ENCODE results near the gene PRSS12.

PRSS12 gene

GRCh38 chr4:118326585-118326984 is 26.2 kb downstream of the PRSS12 start:
- no peak overlapping the region for H3K4me3 ChIP-seq (ENCODE audit: low read depth, low read length)
- DNase-seq (ENCODE audit: low read depth, low spot score), result no peak
- POLR2A ChIA-PET, result no interaction called here
- CTCF ChIA-PET, result interaction anchor here (1.1 kb wide), 1 partner anchor 26 kb away, joined by 4 read pairs; the partner anchor contains the start of gene PRSS12
- no peak for TF ChIP-seq CTCF (IDR thresholded peaks at IDR 0.05; ENCODE audit: insufficient read depth, low read length, missing control alignments)

- no peak for DNase-seq (ENCODE audit: low read depth, low spot score)
- ChIA-PET POLR2A (no interaction called here), CTCF (interaction anchor here (1.1 to 1.8 kb wide), 2 partner anchors 28 to 30 kb away, joined by 3 to 11 read pairs; partner anchors contain the start of gene PRSS12)
- no peak for TF ChIP-seq CTCF (IDR thresholded peaks at IDR 0.05; ENCODE audit: insufficient read depth, low read length, missing control alignments)
- H3K4me3 ChIP-seq (ENCODE audit: low read depth, low read length), result no peak overlapping the region
These were observed 27.4 kb downstream of the PRSS12 start for GRCh38 chr4:118325431-118325830.

- CTCF ChIA-PET, result interaction anchor here (0.8 kb wide), 1 partner anchor 30 kb away, joined by 4 read pairs; the partner anchor contains the start of gene PRSS12
- POLR2A ChIA-PET, result no interaction called here
- no peak for TF ChIP-seq CTCF (IDR thresholded peaks at IDR 0.05; ENCODE audit: insufficient read depth, low read length, missing control alignments)
- H3K4me3 ChIP-seq (ENCODE audit: low read depth, low read length), result no peak overlapping the region
- no peak for DNase-seq (ENCODE audit: low read depth, low spot score)
These were observed 29.8 kb downstream of the PRSS12 start for GRCh38 chr4:118322831-118323502.

- DNase-seq (ENCODE audit: low read depth, low spot score), result no peak
- ChIA-PET POLR2A (no interaction called here), CTCF (no interaction called here)
- TF ChIP-seq CTCF (IDR thresholded peaks at IDR 0.05; ENCODE audit: insufficient read depth, low read length, missing control alignments), result no peak
- H3K4me3 ChIP-seq (ENCODE audit: low read depth, low read length), result no peak overlapping the region
These were observed 33.9 kb downstream of the PRSS12 start for GRCh38 chr4:118318931-118319330.

GRCh38 chr4:118317691-118318090 is 35.1 kb downstream of the PRSS12 start:
- ChIA-PET CTCF (interaction anchor here (0.7 kb wide), 1 partner anchor 23 kb away, joined by 3 read pairs; no protein-coding TSS in a partner anchor), POLR2A (no interaction called here)
- DNase-seq (ENCODE audit: low read depth, low spot score), result no peak
- no peak for TF ChIP-seq CTCF (IDR thresholded peaks at IDR 0.05; ENCODE audit: insufficient read depth, low read length, missing control alignments)
- H3K4me3 ChIP-seq (ENCODE audit: low read depth, low read length), result no peak overlapping the region

GRCh38 chr4:118314221-118314620 is 38.6 kb downstream of the PRSS12 start:
- no peak for TF ChIP-seq CTCF (IDR thresholded peaks at IDR 0.05; ENCODE audit: insufficient read depth, low read length, missing control alignments)
- DNase-seq (ENCODE audit: low read depth, low spot score), result no peak
- ChIA-PET POLR2A (no interaction called here), CTCF (interaction anchor here (1.2 kb wide), 1 partner anchor 39 kb away, joined by 5 read pairs; the partner anchor contains the start of gene PRSS12)
- H3K4me3 ChIP-seq (ENCODE audit: low read depth, low read length), result no peak overlapping the region
